ENCODE data around the gene RNH1. TPM values are rescaled to one million over a fixed set of nuclear protein-coding genes. Genes with fewer than 3 reads are reported as not detected.

The RNH1 gene
- total and polyA plus RNA-seq, 10 of the 15 experiments (the other 5 are each of a cell fraction or from before 2014, with no cell fraction given): 2.3 to 162 (median 72.1) TPM

GRCh38 chr11:550021-550745 is 43.1 kb upstream of the RNH1 start:
- H3K4me2 ChIP-seq (ENCODE audit: control insufficient read depth, insufficient read depth): no peak overlapping the region
- H2AFZ ChIP-seq (ENCODE audit: control insufficient read depth, low read depth, low read length): no peak overlapping the region
- no peaks in the 10 kb centered on the region for H3K36me3 ChIP-seq (ENCODE audit: control insufficient read depth in 2 of 2, insufficient read depth in 2 of 2, low read length in 1 of 2)
- no peak overlapping the region for H3K4me3 ChIP-seq
- no peak for TF ChIP-seq RUNX3 (IDR thresholded peaks at IDR 0.05; ENCODE audit: low read length)
- no peak for TF ChIP-seq BCL11A (IDR thresholded peaks at IDR 0.05; ENCODE audit: low read depth, low read length)
- TF ChIP-seq POLR2AphosphoS2 (IDR thresholded peaks at IDR 0.05; ENCODE audit: low read depth, low read length): no peak
- TF ChIP-seq ETV6 (conservative IDR thresholded peaks at IDR 0.05 in 1 of 2, IDR thresholded peaks at IDR 0.05 in 1 of 2; ENCODE audit: borderline replicate concordance in 1 of 2, low read depth in 1 of 2): no peak
- no peak for TF ChIP-seq KAT2A (conservative IDR thresholded peaks at IDR 0.05; ENCODE audit: control insufficient read depth, low read depth, low read length)
- TF ChIP-seq NFXL1 (IDR thresholded peaks at IDR 0.05; ENCODE audit: borderline replicate concordance): no peak
- TF ChIP-seq SIN3A (IDR thresholded peaks at IDR 0.05; ENCODE audit: low read depth, low read length): no peak
- TF ChIP-seq SP1 (IDR thresholded peaks at IDR 0.05; ENCODE audit: low read depth, low read length): no peak
- TF ChIP-seq ATF3 (IDR thresholded peaks at IDR 0.05; ENCODE audit: borderline replicate concordance, extremely low read depth, low read depth, low read length): no peak
- no peak for TF ChIP-seq MYB (IDR thresholded peaks at IDR 0.05; ENCODE audit: borderline replicate concordance, low read depth, low read length)
- TF ChIP-seq FOS (IDR thresholded peaks at IDR 0.05; ENCODE audit: borderline replicate concordance, extremely low read depth, insufficient read length): no peak
- TF ChIP-seq ZNF622 (IDR thresholded peaks at IDR 0.05): no peak
- TF ChIP-seq RB1 (IDR thresholded peaks at IDR 0.05; ENCODE audit: borderline replicate concordance): no peak
- TF ChIP-seq E2F8 (IDR thresholded peaks at IDR 0.05; ENCODE audit: low read depth, partially characterized antibody): no peak
- no peak for TF ChIP-seq MTA3 (IDR thresholded peaks at IDR 0.05; ENCODE audit: borderline replicate concordance, low read length)
- no peak for TF ChIP-seq ZBED1 (IDR thresholded peaks at IDR 0.05; ENCODE audit: borderline replicate concordance)
- TF ChIP-seq KDM1A (IDR thresholded peaks at IDR 0.05; ENCODE audit: borderline replicate concordance): no peak
- H3K27me3 ChIP-seq (replicated peaks in 1 of 2; ENCODE audit: control insufficient read depth in 2 of 2, insufficient read depth in 2 of 2, low read length in 1 of 2): no peaks in the 10 kb centered on the region
- H3K79me2 ChIP-seq (ENCODE audit: control insufficient read depth, insufficient read depth, low read length): no peaks in the 10 kb centered on the region
- no peaks in the 10 kb centered on the region for H4K20me1 ChIP-seq (ENCODE audit: control insufficient read depth, insufficient read depth)
- no peak for ATAC-seq
- in situ Hi-C loops (cut with MboI): no loop called here
- no peak for FAIRE-seq
- CTCF ChIA-PET: no interaction called here
- 86% methylated on average over 25 of the region's 25 CpGs for WGBS (ENCODE audit: insufficient coverage, insufficient replicate concordance, low lambda C conversion rate, missing lambda C conversion rate)
- intact Hi-C loops (cut with micrococcal nuclease; ENCODE audit: unreplicated experiment): no loop called here
- POLR2A ChIA-PET: no interaction called here
- no peak for DNase-seq (ENCODE audit: low read depth, low spot score)
- no TSS peak for BruUV-seq (replicated peaks)
- SMC1A ChIA-PET (ENCODE audit: uncharacterized antibody, unreplicated experiment): no interaction called here
- RAD21 ChIA-PET (ENCODE audit: unreplicated experiment): no interaction called here
- H3K9ac ChIP-seq (ENCODE audit: control insufficient read depth, insufficient read depth, low read length): no peak overlapping the region
- no peak overlapping the region for H3K27ac ChIP-seq (ENCODE audit: control insufficient read depth, insufficient read depth)
- H3K9me3 ChIP-seq (replicated peaks; ENCODE audit: control insufficient read depth, insufficient read depth, low read length): no peaks in the 10 kb centered on the region
- no peaks in the 10 kb centered on the region for H3K4me1 ChIP-seq (ENCODE audit: control insufficient read depth, insufficient read depth, low read length)
